ENCODE results near the gene KDSR.

- no peak for TF ChIP-seq YY1 (IDR thresholded peaks at IDR 0.05; ENCODE audit: insufficient read depth, insufficient read length)
- no peak for TF ChIP-seq SUZ12 (IDR thresholded peaks at IDR 0.05; ENCODE audit: extremely low read depth, insufficient read depth, insufficient read length)
- no peak for TF ChIP-seq ZNF274 (IDR thresholded peaks at IDR 0.05; ENCODE audit: low read depth, low read length)
Measured at GRCh38 chr18:63344263-63344662, 22.7 kb downstream of the KDSR start.

Measured in NT2/D1 (cell line).